Activated CD4-positive, alpha-beta memory T cell treated with anti-CD3 and anti-CD28 coated beads, Interleukin-2, amount 10 ng/mL, durations not matched to agents 7 days and 5 days (primary cell): ENCODE data around the gene IL1RL2. TPM values are rescaled to one million over a fixed set of nuclear protein-coding genes. Genes with fewer than 3 reads are reported as not detected.

Experiments
- CTCF ChIA-PET: fragments of 350-600 bp; sonication (Branson Sonifier 250); formaldehyde crosslinking; loops from one replicate; lab custom pipeline; 2021; ENCODE audit warnings: antibody characterized with exemption, inconsistent platforms; lab: Charles Lee
- POLR2A ChIA-PET: fragments of 350-600 bp; sonication (Branson Sonifier 250); formaldehyde crosslinking; loops from one replicate; lab custom pipeline; 2021; ENCODE audit warnings: antibody characterized with exemption; lab: Charles Lee
- DNase-seq: peaks from one replicate; pipeline ENCODE4 v3.0.0-alpha.2; 2020
- H3K27ac Mint-ChIP-seq: one replicate; pipeline ENCODE4 v1.8.0; 2021; ENCODE audit warnings: mild to moderate bottlenecking, mixed read lengths
- H3K27me3 Mint-ChIP-seq: one replicate; pipeline ENCODE4 v1.8.0; 2021; ENCODE audit warnings: mixed read lengths
- H3K36me3 Mint-ChIP-seq: one replicate; pipeline ENCODE4 v1.8.0; 2021; ENCODE audit warnings: low read depth, mixed read lengths
- H3K4me1 Mint-ChIP-seq: one replicate; pipeline ENCODE4 v1.8.0; 2021; ENCODE audit warnings: mixed read lengths
- H3K4me3 Mint-ChIP-seq: one replicate; pipeline ENCODE4 v1.8.0; 2021; ENCODE audit warnings: mild to moderate bottlenecking, mixed read lengths
- H3K9me3 Mint-ChIP-seq: one replicate; pipeline ENCODE4 v1.8.0; 2021; ENCODE audit warnings: mixed read lengths
- total RNA-seq, 2 experiments: library from RNA; stranded (reverse); gene quantifications; one replicate each; pipeline ENCODE4 v1.2.3, GENCODE V29; 2021

The IL1RL2 gene
- total RNA-seq = not detected

DNA sequence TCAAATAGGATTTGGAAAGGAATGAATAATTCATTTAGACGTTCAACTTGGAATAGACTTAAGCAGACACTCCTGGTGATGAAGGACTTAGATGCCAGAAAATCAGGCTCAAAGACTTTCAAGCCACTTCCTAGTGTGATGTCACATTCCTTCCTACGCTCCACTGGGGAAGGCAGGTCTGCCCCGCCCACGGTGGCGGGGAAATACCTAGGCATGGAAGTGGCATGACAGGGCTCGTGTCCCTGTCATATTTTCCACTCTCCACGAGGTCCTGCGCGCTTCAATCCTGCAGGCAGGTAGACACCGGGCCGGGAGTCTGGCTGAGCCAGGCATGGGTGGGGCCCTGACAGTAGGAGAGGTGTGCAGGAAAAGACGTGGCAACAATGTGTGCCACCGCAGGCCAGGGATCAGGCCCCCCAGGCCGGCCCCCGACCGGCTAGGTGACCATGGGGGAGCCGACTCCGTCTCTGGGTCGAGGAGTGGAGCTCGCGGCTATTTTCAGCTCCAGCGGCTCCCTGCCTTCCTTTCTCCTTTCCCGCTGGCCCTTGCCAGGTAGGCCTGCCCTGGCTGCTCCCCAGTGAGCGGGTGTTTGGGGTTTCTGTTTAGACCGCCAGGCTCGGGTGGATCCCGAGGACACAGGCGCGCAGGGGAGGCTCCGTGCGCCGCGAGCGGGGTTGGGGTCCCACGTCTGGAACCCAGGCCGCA lies at the start of gene IL1RL2:
Gene IL1RL2, plus strand, starts transcription at position 233 of the 705 bp plus-strand sequence. CDS start 845 bp downstream, outside the sequence.
- POLR2A ChIA-PET = interaction anchor here (1.9 kb wide), 1 partner anchor 54 kb away, joined by 5 read pairs; no protein-coding TSS in a partner anchor

GRCh38 chr2:102137138-102137537 lies 49.7 kb upstream of the IL1RL2 start:
- Mint-ChIP-seq H3K27ac (no peak overlapping the region), H3K4me3 (no peak overlapping the region), H3K9me3 (peaks cover 25% of the 10 kb centered on the region), H3K4me1 (peaks cover 28% of the 10 kb centered on the region), H3K27me3 (peaks cover 24% of the 10 kb centered on the region), H3K36me3 (peaks cover 29% of the 10 kb centered on the region)
- CTCF ChIA-PET = interaction anchor here (0.5 to 1.1 kb wide), 2 partner anchors 131 to 362 kb away, joined by 3 to 4 read pairs; no protein-coding TSS in a partner anchor
- DNase-seq = no peak
- POLR2A ChIA-PET = interaction anchor here (0.9 to 1.0 kb wide), 2 partner anchors 54 to 56 kb away, joined by 3 read pairs; no protein-coding TSS in a partner anchor

More for the DNA sequence above, at the start of gene IL1RL2:
- Mint-ChIP-seq H3K27ac (no peak within 1 kb of the TSS), H3K4me1 (peaks cover 18% of the 10 kb centered on the region), H3K27me3 (peaks cover 24% of the 10 kb centered on the region), H3K4me3 (peak within 1 kb of the TSS; percentile 66), H3K36me3 (peaks cover 3% of the 10 kb centered on the region), H3K9me3 (no peaks in the 10 kb centered on the region)
- CTCF ChIA-PET = no interaction called here
- no peak for DNase-seq

DNA sequence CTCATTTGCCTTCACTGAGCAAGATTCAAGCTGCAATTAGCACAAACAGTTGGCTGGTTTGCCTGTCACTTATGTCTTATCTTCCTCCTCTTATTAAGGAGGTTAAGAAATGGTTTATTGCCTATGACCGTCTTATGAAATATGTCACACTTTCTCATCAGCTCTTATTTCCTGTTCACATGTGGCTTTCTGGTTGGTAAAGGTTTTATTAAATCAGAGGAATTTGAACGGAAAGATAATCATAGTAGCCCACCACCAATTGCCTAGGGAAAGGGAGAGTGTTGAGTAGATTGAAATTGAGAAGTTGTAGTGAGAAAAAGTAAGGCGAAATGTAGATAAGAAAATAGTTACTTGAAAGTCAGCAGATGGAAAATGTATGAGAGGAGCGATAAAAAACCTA lies 48.5 kb upstream of the IL1RL2 start:
- POLR2A ChIA-PET = no interaction called here
- no peak overlapping the region for H3K27ac Mint-ChIP-seq

DNA sequence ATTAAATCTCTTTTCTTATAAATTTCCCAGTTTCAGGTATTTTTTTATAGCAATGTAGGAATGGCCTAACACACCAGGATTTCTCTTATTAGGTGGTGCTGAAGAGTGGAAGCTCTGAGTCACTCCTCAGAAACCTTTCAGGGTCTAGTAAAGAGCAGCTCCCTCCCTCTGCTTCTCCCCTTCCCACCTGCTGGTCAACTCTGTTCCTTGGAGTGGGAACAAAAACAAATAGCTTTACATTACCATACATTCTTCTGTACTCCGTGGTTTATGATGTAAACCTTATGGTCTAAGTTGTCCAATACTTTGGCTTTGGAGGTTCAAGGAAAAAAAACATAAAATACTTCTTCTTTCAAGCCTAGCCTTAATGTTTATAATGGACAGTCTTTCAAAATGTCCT lies 47.0 kb upstream of the IL1RL2 start:
- Mint-ChIP-seq H3K27ac (no peak overlapping the region), H3K27me3 (peaks cover 36% of the 10 kb centered on the region), H3K4me1 (peaks cover 31% of the 10 kb centered on the region), H3K9me3 (peaks cover 34% of the 10 kb centered on the region), H3K4me3 (no peak overlapping the region), H3K36me3 (peaks cover 49% of the 10 kb centered on the region)
- no peak for DNase-seq
- POLR2A ChIA-PET = no interaction called here
- CTCF ChIA-PET = interaction anchor here (1.1 to 1.2 kb wide), 2 partner anchors 9 to 120 kb away, joined by 3 read pairs; no protein-coding TSS in a partner anchor

More for the DNA sequence above, 48.5 kb upstream of the IL1RL2 start:
- Mint-ChIP-seq H3K27me3 (peaks cover 32% of the 10 kb centered on the region), H3K9me3 (peaks cover 28% of the 10 kb centered on the region), H3K4me3 (no peak overlapping the region), H3K36me3 (peaks cover 36% of the 10 kb centered on the region), H3K4me1 (peaks cover 31% of the 10 kb centered on the region)
- CTCF ChIA-PET = interaction anchor here (1.1 kb wide), 1 partner anchor 102 kb away, joined by 3 read pairs; no protein-coding TSS in a partner anchor
- DNase-seq = no peak

GRCh38 chr2:102140377-102140776 lies 46.4 kb upstream of the IL1RL2 start:
- CTCF ChIA-PET = interaction anchor here (1.1 to 1.2 kb wide), 2 partner anchors 8 to 120 kb away, joined by 3 read pairs; no protein-coding TSS in a partner anchor
- no peak overlapping the region for H3K4me3 Mint-ChIP-seq
- DNase-seq = no peak
- peaks cover 39% of the 10 kb centered on the region for H3K9me3 Mint-ChIP-seq
- peaks cover 31% of the 10 kb centered on the region for H3K4me1 Mint-ChIP-seq
- POLR2A ChIA-PET = no interaction called here
- H3K27me3 Mint-ChIP-seq = peaks cover 36% of the 10 kb centered on the region
- peaks cover 53% of the 10 kb centered on the region for H3K36me3 Mint-ChIP-seq
- H3K27ac Mint-ChIP-seq = no peak overlapping the region

- no peak overlapping the region for H3K27ac Mint-ChIP-seq
- peaks cover 36% of the 10 kb centered on the region for H3K27me3 Mint-ChIP-seq
- CTCF ChIA-PET = interaction anchor here (0.6 to 1.9 kb wide), 3 partner anchors 99 to 257 kb away, joined by 3 to 6 read pairs (median 3); no protein-coding TSS in a partner anchor
- no peak for DNase-seq
- H3K4me3 Mint-ChIP-seq = no peak overlapping the region
- H3K4me1 Mint-ChIP-seq = peaks cover 31% of the 10 kb centered on the region
- H3K9me3 Mint-ChIP-seq = peaks cover 44% of the 10 kb centered on the region
- H3K36me3 Mint-ChIP-seq = peaks cover 58% of the 10 kb centered on the region
- POLR2A ChIA-PET = no interaction called here
These were observed 45.5 kb upstream of the IL1RL2 start for GRCh38 chr2:102141011-102141943.

GRCh38 chr2:102141970-102142828 lies 44.6 kb upstream of the IL1RL2 start, which contains the start of gene IL1R1:
Gene IL1R1, plus strand, starts transcription at chr2:102142746. Its CDS starts 14,979 bp downstream, at chr2:102157725.
- H3K36me3 Mint-ChIP-seq = peaks cover 62% of the 10 kb centered on the region
- peaks cover 24% of the 10 kb centered on the region for H3K4me1 Mint-ChIP-seq
- peaks cover 36% of the 10 kb centered on the region for H3K27me3 Mint-ChIP-seq
- CTCF ChIA-PET = interaction anchor here (0.9 to 1.9 kb wide), 2 partner anchors 99 to 258 kb away, joined by 3 to 6 read pairs; no protein-coding TSS in a partner anchor
- POLR2A ChIA-PET = no interaction called here
- H3K27ac Mint-ChIP-seq = no peak within 1 kb of the TSS
- peak within 1 kb of the TSS; percentile 57 for H3K4me3 Mint-ChIP-seq
- H3K9me3 Mint-ChIP-seq = peaks cover 49% of the 10 kb centered on the region
- DNase-seq = no peak

DNA sequence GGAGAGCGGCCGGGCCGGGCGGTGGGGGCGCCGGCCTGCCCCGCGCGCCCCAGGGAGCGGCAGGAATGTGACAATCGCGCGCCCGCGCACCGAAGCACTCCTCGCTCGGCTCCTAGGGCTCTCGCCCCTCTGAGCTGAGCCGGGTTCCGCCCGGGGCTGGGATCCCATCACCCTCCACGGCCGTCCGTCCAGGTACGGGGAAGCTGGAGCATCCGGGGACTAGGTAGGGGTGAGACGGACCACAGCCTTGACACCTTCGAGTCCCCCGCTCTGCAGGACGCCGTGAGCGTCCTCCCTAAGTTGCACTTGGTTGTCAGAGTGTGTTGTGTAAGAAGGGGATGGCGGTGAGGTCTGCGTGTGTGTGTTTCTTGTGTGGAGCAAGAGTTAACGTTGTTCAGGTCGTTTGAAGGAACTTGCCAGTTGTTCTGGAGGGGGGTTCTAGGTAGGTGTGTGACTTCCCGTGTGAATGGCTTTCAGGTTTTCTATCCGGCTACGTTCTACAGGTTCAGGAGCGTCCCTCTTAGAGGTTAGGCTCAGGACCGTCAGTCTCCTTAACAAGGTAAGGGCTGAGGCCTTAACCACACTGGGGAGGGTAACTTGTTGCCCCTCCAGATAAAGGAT lies 43.9 kb upstream of the IL1RL2 start:
- no peak for DNase-seq
- Mint-ChIP-seq H3K27ac (no peak overlapping the region), H3K4me1 (peaks cover 21% of the 10 kb centered on the region), H3K9me3 (peaks cover 56% of the 10 kb centered on the region), H3K4me3 (peak overlapping the region; percentile 57), H3K36me3 (peaks cover 63% of the 10 kb centered on the region), H3K27me3 (peaks cover 36% of the 10 kb centered on the region)
- ChIA-PET POLR2A (no interaction called here), CTCF (interaction anchor here (1.9 kb wide), 1 partner anchor 98 kb away, joined by 6 read pairs; no protein-coding TSS in a partner anchor)

GRCh38 chr2:102143450-102143985 lies 43.3 kb upstream of the IL1RL2 start:
- peak overlapping the region; percentile 57 for H3K4me3 Mint-ChIP-seq
- peaks cover 15% of the 10 kb centered on the region for H3K4me1 Mint-ChIP-seq
- DNase-seq = no peak

DNA sequence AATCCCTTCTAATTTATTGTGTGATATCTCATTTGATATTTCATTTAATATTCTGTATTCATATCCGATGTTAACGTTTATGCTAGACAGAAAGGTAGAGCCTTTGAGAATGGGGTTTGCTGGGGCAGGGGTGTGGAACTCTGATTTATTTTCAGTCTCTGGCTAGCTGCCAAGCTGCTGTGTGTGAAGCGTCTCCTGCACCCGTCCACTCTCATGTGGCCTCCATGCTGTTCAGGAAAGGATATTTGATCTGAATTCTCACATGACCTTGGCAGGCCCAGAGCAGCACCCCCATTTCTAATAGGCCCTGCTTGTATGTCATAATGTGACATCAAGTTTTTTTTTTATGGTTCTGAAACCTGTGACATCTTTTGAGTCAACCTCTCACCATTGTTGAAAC lies 42.7 kb upstream of the IL1RL2 start:
- ChIA-PET POLR2A (no interaction called here), CTCF (no interaction called here)
- no peak for DNase-seq
- Mint-ChIP-seq H3K4me1 (peaks cover 11% of the 10 kb centered on the region), H3K27me3 (peaks cover 34% of the 10 kb centered on the region), H3K4me3 (no peak overlapping the region), H3K9me3 (peaks cover 58% of the 10 kb centered on the region), H3K27ac (no peak overlapping the region), H3K36me3 (peaks cover 68% of the 10 kb centered on the region)

More at GRCh38 chr2:102143450-102143985, 43.3 kb upstream of the IL1RL2 start:
- Mint-ChIP-seq H3K9me3 (peaks cover 54% of the 10 kb centered on the region), H3K27ac (no peak overlapping the region), H3K27me3 (peaks cover 34% of the 10 kb centered on the region), H3K36me3 (peaks cover 64% of the 10 kb centered on the region)
- ChIA-PET POLR2A (no interaction called here), CTCF (no interaction called here)

DNA sequence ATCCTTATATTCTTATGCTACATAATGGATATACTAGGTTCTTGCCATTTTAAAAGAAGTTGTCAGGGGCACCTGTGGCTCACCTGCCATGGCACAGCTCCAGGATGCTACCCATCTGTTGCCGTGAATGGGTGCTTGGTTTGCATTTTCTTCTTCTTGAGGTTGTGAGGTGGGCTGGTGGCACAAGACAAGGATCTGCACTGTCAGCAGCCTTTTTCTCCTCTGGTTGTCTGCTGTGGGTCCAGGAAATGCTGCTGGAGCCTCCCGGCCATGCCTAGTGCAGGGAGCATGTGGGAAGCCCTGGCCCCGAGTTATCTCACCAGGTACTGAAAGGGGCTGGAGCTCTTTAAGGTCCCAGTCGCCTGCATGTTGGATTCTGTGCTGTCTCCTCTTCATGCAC lies 41.7 kb upstream of the IL1RL2 start:
- no peak for DNase-seq
- H3K9me3 Mint-ChIP-seq = peaks cover 61% of the 10 kb centered on the region
- H3K4me1 Mint-ChIP-seq = peaks cover 10% of the 10 kb centered on the region
- ChIA-PET POLR2A (no interaction called here), CTCF (no interaction called here)
- H3K36me3 Mint-ChIP-seq = peaks cover 65% of the 10 kb centered on the region
- H3K27ac Mint-ChIP-seq = no peak overlapping the region
- peaks cover 32% of the 10 kb centered on the region for H3K27me3 Mint-ChIP-seq
- H3K4me3 Mint-ChIP-seq = no peak overlapping the region
